ENCODE results near the gene SLC37A3.
"Not testable (repeated sequence)": the region's sequence is repeated elsewhere in the genome, so short reads cannot be mapped to it uniquely, and the experiment has no call there.

SLC37A3 gene, protein sequence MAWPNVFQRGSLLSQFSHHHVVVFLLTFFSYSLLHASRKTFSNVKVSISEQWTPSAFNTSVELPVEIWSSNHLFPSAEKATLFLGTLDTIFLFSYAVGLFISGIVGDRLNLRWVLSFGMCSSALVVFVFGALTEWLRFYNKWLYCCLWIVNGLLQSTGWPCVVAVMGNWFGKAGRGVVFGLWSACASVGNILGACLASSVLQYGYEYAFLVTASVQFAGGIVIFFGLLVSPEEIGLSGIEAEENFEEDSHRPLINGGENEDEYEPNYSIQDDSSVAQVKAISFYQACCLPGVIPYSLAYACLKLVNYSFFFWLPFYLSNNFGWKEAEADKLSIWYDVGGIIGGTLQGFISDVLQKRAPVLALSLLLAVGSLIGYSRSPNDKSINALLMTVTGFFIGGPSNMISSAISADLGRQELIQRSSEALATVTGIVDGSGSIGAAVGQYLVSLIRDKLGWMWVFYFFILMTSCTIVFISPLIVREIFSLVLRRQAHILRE

DNA sequence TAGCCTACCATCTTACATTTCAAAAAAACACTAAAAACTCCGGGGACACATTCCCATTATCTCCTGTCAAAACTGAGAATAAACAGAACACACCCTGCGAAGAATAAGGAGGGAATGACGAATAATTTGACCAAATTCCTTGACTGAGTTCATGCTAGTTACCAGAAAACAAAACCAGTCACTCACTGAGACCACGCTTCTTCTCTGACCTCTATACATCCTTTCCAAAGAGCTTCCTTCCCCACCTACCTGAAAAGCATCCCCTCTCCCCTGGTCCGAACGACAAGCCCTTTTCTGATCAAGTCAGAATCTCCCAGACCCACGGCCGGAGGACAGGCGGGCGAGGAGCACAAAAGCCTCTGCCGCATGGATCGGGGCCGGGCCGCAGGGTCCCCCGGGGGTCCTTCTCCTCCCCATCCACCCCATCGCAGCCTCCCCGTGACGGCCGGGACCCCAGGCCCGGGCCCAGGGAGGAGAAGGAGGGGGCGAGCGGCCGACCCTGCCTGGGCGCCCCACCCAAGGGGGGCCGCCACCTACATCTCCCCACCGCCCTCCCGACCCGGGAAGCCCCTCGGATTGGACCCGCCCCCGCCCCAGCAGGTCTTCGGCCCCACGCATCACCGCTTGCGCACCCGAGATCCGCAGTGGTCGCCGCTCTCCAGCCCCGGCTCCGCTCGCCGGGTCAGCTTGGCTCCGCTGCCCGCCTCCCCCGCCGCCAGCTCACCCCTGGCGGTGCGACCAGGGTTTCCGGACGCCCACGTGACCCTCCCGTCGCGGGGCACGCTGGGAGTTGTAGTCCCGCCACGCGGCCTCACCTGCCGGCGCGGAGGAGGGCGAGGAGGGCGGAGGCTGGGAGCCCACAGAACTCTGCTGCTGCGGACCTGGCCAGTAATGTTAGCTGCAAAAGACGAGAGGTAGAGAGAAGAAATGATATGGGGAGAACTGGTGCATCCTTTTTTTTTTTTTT, at the start of gene SLC37A3:
SLC37A3 (minus strand) TSS at position 747 of the 967 bp plus-strand sequence. CDS start 16,004 bp downstream, outside the sequence.
- peak; percentile 90 for DNase-seq

DNA sequence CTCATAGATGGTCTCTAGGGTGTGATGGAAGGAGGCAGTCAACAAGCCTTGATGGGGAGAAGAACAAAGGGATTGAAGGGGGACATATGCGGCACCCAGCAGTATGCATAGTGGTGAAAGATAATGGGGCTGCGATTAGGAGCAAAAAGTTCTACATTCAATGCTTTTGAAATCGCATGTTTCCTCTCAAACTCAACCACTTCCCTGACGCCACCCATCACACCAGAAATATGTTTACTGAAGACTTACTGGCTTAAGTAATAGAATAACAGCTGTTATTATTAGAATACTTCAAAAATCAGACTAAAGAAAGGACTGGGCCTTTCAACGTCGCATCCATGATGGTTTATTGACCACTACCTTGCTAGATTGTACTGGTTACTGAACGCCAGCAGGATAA, 49.5 kb upstream of the SLC37A3 start:
- DNase-seq, result no peak

GRCh38 chr7:140446467-140446866, 48.1 kb upstream of the SLC37A3 start:
- DNase-seq, result no peak

- DNase-seq, result no peak
Measured at GRCh38 chr7:140441519-140441918, 43.2 kb upstream of the SLC37A3 start.

DNA sequence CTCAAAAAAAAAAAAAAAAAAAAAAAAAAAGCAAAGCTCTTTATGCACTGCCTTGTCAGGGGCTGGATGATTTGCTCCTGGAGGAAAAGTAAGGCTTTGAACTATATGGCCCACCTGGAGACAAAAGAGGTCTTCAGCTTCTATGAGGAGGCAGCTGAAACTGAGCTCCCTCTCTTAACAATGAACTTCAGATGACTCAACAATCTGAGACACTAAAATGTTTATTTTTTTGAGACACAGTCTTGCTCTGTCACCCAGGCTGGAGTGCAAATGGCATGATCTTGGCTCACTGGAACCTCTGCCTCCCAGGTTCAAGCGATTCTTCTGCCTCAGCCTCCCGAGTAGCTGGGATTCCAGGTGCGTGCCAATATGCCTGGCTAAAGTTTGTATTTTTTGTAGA, 42.3 kb upstream of the SLC37A3 start:
- DNase-seq, result no peak

DNA sequence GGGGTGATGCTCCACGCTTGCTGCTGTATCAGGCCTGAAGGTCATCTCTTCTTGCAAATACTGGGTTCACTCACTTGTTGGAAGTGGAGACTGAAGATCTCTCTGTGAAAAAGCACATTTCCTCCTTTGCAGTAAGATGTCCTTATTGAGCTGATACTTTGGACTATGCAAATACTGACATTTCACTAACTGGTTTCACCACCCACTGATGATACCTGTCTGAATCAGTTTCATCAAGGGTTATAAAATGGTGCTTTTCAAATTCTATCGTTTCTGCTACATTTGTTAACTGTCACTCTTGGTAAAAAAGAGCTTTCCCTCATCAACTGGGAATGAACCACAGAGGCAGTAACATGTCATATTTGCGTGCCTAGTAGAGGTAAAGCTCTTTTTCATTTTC, 41.0 kb upstream of the SLC37A3 start:
- DNase-seq, result no peak

GRCh38 chr7:140435252-140435895, 37.0 kb upstream of the SLC37A3 start:
- DNase-seq, result no peak

GRCh38 chr7:140433396-140433795, 35.1 kb upstream of the SLC37A3 start:
- no peak for DNase-seq

DNA sequence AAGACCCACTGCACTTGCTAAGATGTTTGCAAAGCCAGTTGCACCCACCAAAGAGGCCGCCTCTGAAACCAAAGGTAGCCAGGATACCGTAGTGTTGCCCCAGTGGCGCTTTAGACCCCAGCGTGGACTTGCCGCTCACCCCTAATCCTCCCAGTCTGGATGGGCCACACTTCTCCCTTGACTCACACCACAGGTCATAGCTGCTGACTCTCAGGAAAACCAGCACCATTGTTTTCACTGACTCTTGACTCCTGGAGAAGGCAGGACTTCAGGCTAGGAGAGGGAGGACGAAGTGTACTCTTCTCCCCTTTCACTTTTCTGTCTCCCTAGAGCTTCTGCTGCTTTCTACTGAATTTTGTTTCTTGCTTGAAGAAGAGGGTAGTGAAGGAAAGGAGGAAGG, 27.8 kb upstream of the SLC37A3 start:
- DNase-seq, result no peak

DNA sequence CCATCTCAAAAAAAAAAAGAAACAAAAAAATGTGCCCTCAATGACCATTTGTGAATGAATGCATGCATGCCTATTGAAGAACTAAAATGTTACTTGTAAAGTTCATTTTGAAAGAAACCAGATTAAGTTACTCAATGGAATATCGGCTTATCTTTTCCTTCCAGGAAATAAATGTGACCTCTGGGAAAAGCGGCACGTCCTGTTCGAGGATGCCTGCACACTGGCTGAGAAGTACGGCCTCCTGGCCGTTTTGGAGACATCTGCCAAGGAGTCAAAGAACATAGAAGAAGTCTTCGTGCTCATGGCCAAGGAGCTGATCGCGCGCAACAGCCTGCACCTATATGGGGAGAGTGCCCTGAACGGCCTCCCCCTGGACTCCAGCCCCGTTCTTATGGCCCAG, 27.4 kb upstream of the SLC37A3 start:
- no peak for DNase-seq

DNA sequence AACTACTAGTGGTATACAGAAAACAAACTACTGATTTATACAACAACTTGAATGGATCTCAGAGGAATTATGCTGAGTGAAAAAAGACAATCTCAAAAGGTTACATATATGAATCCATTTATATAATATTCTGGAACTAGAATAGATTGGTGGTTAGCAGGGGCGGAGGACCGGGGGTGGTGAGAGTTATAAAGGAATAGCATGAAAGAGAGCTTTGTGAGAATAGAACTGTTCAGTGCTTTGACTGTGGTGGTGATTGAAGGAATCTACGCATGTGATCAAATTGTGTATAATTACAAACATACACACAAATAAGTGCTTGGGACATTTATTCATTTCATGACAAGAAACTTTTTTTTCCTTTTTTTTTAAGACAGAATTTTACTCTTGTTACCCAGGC, 25.2 kb upstream of the SLC37A3 start:
- DNase-seq, result no peak

DNA sequence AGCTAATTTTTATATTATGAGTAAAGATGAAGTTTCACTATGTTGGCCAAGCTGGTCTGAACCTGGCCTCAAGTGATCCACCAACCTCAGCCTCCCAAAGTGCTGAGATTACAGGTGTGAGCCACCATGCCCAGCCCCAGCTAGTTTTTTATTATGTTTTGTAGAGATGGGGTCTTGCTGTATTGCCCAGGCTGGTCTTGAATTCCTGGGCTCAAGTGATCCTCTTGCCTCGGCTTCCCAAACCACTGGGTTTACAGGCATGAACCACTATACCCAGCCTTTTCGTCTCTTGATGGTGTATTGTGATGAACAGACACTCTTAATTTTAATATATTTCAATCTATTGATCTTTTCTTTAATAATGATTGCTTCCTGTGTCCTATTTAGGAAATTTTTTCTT, 23.2 kb upstream of the SLC37A3 start:
- no peak for DNase-seq

DNA sequence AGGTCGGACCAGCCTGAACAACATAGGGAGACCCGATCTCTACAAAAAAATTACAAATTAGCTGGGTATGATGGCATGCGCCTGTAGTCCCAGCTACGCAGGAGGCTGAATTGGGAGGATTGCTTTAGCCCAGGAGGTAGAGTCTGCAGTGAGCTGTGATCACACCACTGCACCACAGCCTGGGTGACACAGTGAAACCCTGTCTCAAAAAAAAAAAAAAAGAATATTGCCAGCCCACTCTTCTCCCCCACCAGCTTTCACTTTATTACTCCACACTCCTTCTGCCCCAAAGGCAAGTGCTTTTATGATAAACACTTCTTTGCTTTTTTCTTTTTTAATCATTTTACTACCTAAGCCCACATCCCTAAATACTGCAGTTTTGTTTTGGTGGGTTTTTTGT, 20.3 kb upstream of the SLC37A3 start:
- no peak for DNase-seq

GRCh38 chr7:140418156-140418472, 19.8 kb upstream of the SLC37A3 start:
- DNase-seq, result not testable (repeated sequence)

GRCh38 chr7:140417456-140418155, 19.3 kb upstream of the SLC37A3 start:
- no peak for DNase-seq

GRCh38 chr7:140416560-140416959, 18.2 kb upstream of the SLC37A3 start:
- DNase-seq, result no peak

- DNase-seq, result not testable (repeated sequence)
Measured at GRCh38 chr7:140415816-140416215, 17.5 kb upstream of the SLC37A3 start.

GRCh38 chr7:140415361-140415760, 17.0 kb upstream of the SLC37A3 start:
- DNase-seq, result no peak

DNA sequence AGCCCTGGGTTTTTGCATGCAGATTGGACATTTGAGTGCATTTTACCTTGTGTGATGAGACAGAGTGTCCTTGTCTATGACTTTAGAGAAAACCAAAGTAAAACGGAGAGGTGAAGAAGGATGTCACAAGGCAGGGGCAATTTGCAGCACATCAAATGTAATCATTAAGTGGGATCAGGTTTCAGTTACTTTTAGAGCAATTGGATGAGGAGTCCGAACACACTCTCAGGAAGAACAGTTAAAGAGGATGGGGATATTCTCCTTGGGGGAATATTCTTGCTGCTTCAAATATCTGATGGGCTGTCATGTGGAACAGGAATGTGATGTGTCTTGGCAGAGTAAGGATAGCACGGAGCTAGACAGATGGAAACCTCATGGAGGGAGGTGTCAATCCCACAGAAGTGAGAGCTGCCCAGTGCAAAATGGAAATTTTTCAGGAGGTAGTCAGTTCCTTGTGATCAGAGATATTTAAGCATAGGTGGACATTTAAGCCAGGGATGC, 6.3 kb upstream of the SLC37A3 start:
- no peak for DNase-seq

DNA sequence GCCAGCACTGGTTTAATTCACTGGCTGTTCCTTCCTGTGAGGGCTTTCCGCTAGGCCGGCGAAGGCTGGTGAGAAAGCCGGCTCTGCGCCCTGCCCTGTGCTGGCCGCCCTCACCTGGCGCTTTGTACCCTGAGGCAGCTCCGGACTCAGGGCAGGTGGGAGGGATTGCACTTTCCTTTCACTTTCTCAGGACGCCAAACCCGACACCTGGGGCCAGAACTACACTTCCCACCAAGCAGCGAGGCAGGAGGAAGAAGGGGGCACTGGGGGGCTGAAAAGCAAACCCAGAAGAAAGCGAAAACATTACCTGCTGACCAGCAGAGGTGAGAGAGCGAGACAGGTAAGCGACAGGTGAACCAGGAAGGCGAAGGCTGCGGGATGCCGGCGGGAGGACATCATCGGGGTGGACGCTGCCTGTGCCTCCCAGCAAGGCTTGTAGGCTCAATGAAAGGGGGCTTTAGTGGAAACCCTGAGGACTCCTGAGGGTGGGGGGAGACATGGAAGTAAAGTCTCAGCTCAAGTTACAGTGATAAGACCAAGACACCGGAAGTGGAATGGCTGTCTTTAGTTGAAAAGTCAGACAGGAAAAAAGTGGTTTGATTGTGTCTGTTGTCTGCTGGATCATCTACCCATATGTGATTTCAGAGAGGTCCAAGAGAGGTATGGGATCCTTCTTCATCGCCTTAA, 5.7 kb upstream of the SLC37A3 start, which contains the start of gene RAB19:
RAB19 (plus strand) TSS at position 181 of the 687 bp plus-strand sequence. CDS start 3,589 bp downstream, outside the sequence.
- peak; percentile 50 for DNase-seq

GRCh38 chr7:140402178-140402835, 4.0 kb upstream of the SLC37A3 start:
- no peak for DNase-seq

All from activated CD8-positive, alpha-beta memory T cell treated with anti-CD3 and anti-CD28 coated beads, Interleukin-2, amount 50 U/mL, for 4 hours (primary cell).